Omental fat pad (tissue), 4 donors: ENCODE data around the gene SGO1. TPM values are rescaled to one million over a fixed set of nuclear protein-coding genes. Genes with fewer than 3 reads are reported as not detected.

Experiments
- ATAC-seq: fragments of 150-250 bp; one replicate; pipeline ENCODE4 v1.9.1; 2016; ENCODE audit warnings: mild to moderate bottlenecking, moderate library complexity; ENCODE audit not compliant: low FRiP score
- DNase-seq: peaks from one replicate; pipeline ENCODE4 v3.0.0-alpha.2; 2019; ENCODE audit warnings: low spot score
- total RNA-seq, 4 donors: library from RNA; depleted of rRNA; stranded (reverse); fragments of >200 nt; gene quantifications; one replicate each; pipeline ENCODE4 v1.1.0, GENCODE V29; 2016
- TF ChIP-seq, protein P1 (sequence below), 3 donors: fragments of 450-650 bp; IDR thresholded peaks; one replicate each; pipeline ENCODE4 v1.5.1; 2016 to 2017; ENCODE audit warnings: antibody characterized with exemption in 3 of 3, mild to moderate bottlenecking in 3 of 3, moderate library complexity in 2 of 3

SGO1 gene
- total RNA-seq, 4 donors from 2014 or later = 2.3 TPM; not detected in 3

DNA sequence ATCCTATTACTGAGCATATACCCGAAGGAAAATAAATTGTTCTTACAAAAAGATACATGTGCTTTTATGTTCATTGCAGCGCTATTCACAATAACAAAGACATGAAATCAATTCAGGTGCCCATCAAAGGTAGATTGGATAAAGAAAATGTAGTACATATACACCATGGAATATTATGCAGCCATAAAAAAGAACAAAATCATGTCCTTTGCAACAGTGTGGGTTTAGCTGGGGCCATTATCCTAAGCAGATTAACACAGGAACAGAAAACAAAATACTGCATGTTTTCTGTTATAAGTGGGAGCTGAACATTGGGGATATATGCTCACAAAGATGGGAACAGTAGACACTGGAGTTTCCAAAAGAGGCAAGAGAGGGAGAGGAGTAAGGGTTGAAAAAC, 42.5 kb downstream of the SGO1 start:
- TF ChIP-seq, protein P1, sequence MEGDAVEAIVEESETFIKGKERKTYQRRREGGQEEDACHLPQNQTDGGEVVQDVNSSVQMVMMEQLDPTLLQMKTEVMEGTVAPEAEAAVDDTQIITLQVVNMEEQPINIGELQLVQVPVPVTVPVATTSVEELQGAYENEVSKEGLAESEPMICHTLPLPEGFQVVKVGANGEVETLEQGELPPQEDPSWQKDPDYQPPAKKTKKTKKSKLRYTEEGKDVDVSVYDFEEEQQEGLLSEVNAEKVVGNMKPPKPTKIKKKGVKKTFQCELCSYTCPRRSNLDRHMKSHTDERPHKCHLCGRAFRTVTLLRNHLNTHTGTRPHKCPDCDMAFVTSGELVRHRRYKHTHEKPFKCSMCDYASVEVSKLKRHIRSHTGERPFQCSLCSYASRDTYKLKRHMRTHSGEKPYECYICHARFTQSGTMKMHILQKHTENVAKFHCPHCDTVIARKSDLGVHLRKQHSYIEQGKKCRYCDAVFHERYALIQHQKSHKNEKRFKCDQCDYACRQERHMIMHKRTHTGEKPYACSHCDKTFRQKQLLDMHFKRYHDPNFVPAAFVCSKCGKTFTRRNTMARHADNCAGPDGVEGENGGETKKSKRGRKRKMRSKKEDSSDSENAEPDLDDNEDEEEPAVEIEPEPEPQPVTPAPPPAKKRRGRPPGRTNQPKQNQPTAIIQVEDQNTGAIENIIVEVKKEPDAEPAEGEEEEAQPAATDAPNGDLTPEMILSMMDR (IDR thresholded peaks at IDR 0.05) = no peak
- ATAC-seq = no peak
- DNase-seq = no peak

DNA sequence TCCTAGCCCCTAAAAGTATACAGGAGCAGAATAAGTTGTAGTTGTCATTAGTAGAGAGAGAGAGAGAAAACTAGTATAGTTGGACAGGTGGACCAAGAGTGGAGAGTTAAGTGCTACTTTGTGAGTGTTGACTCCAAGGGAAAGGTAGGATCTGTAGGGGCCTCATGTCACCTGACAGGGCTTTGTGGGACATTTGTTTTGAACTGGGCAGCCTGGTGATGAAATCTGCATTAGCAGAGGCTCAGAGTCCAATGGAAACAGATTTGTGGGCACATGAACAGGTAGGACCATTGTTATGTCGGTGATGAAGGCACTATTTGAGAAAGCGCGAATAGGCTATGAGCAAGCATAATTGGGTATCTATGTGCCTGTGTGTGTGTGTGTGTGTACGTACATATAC, 43.5 kb downstream of the SGO1 start:
- no peak for ATAC-seq

DNA sequence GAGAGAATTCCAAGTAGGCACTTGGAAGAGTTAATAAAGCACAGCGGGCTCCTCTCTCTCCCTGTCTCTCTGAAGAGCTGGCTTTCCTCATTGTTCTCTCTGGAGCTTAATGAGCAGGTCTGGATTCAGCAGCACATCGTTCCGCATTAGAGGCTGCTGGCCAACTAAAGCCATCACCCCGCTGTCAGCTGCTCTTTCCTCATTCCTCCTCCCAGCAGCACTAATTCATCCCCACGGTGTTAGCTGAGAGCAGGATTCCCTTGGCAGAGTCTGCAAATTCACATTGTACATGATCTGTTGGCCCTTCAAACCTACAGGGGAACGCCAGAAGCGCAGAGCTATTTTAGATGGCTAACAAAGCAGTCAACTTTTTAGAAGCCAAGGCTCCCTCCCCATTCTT, 44.2 kb downstream of the SGO1 start:
- TF ChIP-seq, protein P1 (IDR thresholded peaks at IDR 0.05) = no peak
- DNase-seq (no peak), ATAC-seq (peak; percentile 62)

More for the DNA sequence above, 43.5 kb downstream of the SGO1 start:
- DNase-seq = no peak
- TF ChIP-seq, protein P1 (IDR thresholded peaks at IDR 0.05) = no peak

DNA sequence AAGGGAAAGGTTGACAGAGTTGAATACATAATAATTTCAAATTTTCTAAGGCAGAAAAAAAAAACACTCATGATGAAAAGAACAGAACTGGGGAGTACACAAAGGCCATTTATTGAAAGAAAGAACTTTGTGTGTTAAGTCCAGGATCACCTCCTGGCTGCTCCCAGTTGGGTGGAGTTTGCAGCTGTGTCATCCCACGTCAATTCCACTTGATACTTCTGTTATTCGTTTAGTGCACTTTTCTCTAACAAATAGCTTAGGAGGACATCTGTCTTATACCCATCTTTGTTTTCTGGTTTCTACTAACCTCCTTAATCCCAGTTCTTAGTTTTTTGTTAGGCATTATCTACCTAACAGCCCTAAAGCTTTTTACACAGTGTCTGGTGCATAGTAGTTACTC, 44.7 kb downstream of the SGO1 start:
- DNase-seq (no peak), ATAC-seq (no peak)
- TF ChIP-seq, protein P1 (IDR thresholded peaks at IDR 0.05) = no peak

- DNase-seq = no peak
- TF ChIP-seq, protein P1 (IDR thresholded peaks at IDR 0.05) = no peak
- no peak for ATAC-seq
These were observed 45.1 kb downstream of the SGO1 start for GRCh38 chr3:20140881-20141280.

DNA sequence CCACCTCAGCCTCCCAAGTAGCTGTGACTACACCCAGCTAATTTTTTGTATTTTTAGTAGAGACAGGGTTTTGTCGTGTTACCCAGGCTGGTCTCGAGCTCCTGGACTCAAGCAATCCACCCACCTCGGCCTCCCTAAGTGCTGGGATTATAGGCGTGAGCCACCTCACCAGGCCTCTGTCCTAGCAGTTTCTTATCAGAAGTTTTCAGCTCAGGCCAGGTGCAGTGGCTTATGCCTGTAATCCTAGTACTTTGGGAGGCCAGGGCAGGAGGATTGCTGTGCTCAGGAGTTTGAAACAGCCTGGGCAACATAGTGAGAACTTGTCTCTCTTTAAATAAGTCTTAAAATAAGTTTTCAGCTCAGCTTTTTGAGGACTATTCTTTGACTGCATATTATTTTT, 48.4 kb downstream of the SGO1 start:
- TF ChIP-seq, protein P1 (IDR thresholded peaks at IDR 0.05) = no peak
- ATAC-seq = no peak
- no peak for DNase-seq

GRCh38 chr3:20136231-20136630, 49.8 kb downstream of the SGO1 start:
- no peak for ATAC-seq
- DNase-seq = no peak
- TF ChIP-seq, protein P1 (IDR thresholded peaks at IDR 0.05) = no peak
